KOPT-K1 (cell line): ENCODE measurements around the gene LRMDA.

Experiments
- H3K27ac ChIP-seq: fragments of 200-600 bp; sonication (generic); 2 replicates; pipeline ENCODE4 v1.5.1; 2016; ENCODE audit warnings: antibody characterized with exemption, mild to moderate bottlenecking, low read depth, low read length; ENCODE audit not compliant: poor library complexity, severe bottlenecking
- H3K36me3 ChIP-seq: fragments of 200-600 bp; sonication (generic); 2 replicates; pipeline ENCODE4 v1.5.1; 2017; ENCODE audit warnings: antibody characterized with exemption, mild to moderate bottlenecking, low read length, moderate library complexity; ENCODE audit not compliant: insufficient read depth
- H3K9me3 ChIP-seq: fragments of 200-600 bp; sonication (generic); 2 replicates; pipeline ENCODE4 v1.5.1; 2017; ENCODE audit warnings: antibody characterized with exemption, low read length, mild to moderate bottlenecking; ENCODE audit not compliant: insufficient read depth, poor library complexity, severe bottlenecking

Gene LRMDA

GRCh38 chr10:75527542-75527941, 96.1 kb downstream of the LRMDA start:
- H3K27ac ChIP-seq: no peak overlapping the region
- H3K9me3 ChIP-seq: no peaks in the 10 kb centered on the region
- no peaks in the 10 kb centered on the region for H3K36me3 ChIP-seq

- Histone ChIP-seq H3K9me3 (no peaks in the 10 kb centered on the region), H3K27ac (no peak overlapping the region), H3K36me3 (no peaks in the 10 kb centered on the region)
Observed at GRCh38 chr10:75528392-75528791, 97.0 kb downstream of the LRMDA start.

GRCh38 chr10:75530299-75530698, 98.9 kb downstream of the LRMDA start:
- Histone ChIP-seq H3K36me3 (no peaks in the 10 kb centered on the region), H3K27ac (no peak overlapping the region), H3K9me3 (no peaks in the 10 kb centered on the region)

GRCh38 chr10:75531571-75532031, 100.2 kb downstream of the LRMDA start:
- H3K27ac ChIP-seq: no peak overlapping the region
- no peaks in the 10 kb centered on the region for H3K9me3 ChIP-seq
- H3K36me3 ChIP-seq: no peaks in the 10 kb centered on the region

GRCh38 chr10:75532253-75532924, 101.0 kb downstream of the LRMDA start:
- H3K9me3 ChIP-seq: no peaks in the 10 kb centered on the region
- H3K36me3 ChIP-seq: no peaks in the 10 kb centered on the region

GRCh38 chr10:75538144-75538543, 106.7 kb downstream of the LRMDA start:
- Histone ChIP-seq H3K27ac (no peak overlapping the region), H3K9me3 (no peaks in the 10 kb centered on the region), H3K36me3 (no peaks in the 10 kb centered on the region)

More at GRCh38 chr10:75532253-75532924, 101.0 kb downstream of the LRMDA start:
- no peak overlapping the region for H3K27ac ChIP-seq

- H3K27ac ChIP-seq: no peak overlapping the region
- H3K36me3 ChIP-seq: no peaks in the 10 kb centered on the region
- H3K9me3 ChIP-seq: no peaks in the 10 kb centered on the region
Observed at GRCh38 chr10:75538765-75539164, 107.3 kb downstream of the LRMDA start.

- Histone ChIP-seq H3K9me3 (no peaks in the 10 kb centered on the region), H3K36me3 (no peaks in the 10 kb centered on the region), H3K27ac (no peak overlapping the region)
Observed at GRCh38 chr10:75540357-75540966, 109.0 kb downstream of the LRMDA start.

GRCh38 chr10:75540981-75541380, 109.6 kb downstream of the LRMDA start:
- Histone ChIP-seq H3K36me3 (no peaks in the 10 kb centered on the region), H3K27ac (no peak overlapping the region), H3K9me3 (no peaks in the 10 kb centered on the region)

- no peaks in the 10 kb centered on the region for H3K36me3 ChIP-seq
- no peak overlapping the region for H3K27ac ChIP-seq
- H3K9me3 ChIP-seq: no peaks in the 10 kb centered on the region
Observed at GRCh38 chr10:75541411-75541810, 110.0 kb downstream of the LRMDA start.

- no peaks in the 10 kb centered on the region for H3K36me3 ChIP-seq
- no peaks in the 10 kb centered on the region for H3K9me3 ChIP-seq
- no peak overlapping the region for H3K27ac ChIP-seq
Observed at GRCh38 chr10:75542084-75542483, 110.7 kb downstream of the LRMDA start.

GRCh38 chr10:75542906-75543305, 111.5 kb downstream of the LRMDA start:
- no peaks in the 10 kb centered on the region for H3K36me3 ChIP-seq
- no peak overlapping the region for H3K27ac ChIP-seq
- no peaks in the 10 kb centered on the region for H3K9me3 ChIP-seq

- H3K27ac ChIP-seq: no peak overlapping the region
- no peaks in the 10 kb centered on the region for H3K36me3 ChIP-seq
- no peaks in the 10 kb centered on the region for H3K9me3 ChIP-seq
Observed at GRCh38 chr10:75544386-75544785, 113.0 kb downstream of the LRMDA start.

- Histone ChIP-seq H3K27ac (no peak overlapping the region), H3K36me3 (no peaks in the 10 kb centered on the region), H3K9me3 (no peaks in the 10 kb centered on the region)
Observed at GRCh38 chr10:75544993-75545706, 113.7 kb downstream of the LRMDA start.

GRCh38 chr10:75546004-75546403, 114.6 kb downstream of the LRMDA start:
- Histone ChIP-seq H3K36me3 (no peaks in the 10 kb centered on the region), H3K27ac (no peak overlapping the region), H3K9me3 (no peaks in the 10 kb centered on the region)
